Mammary epithelial cell (primary cell): Measurements from ENCODE around the gene ATP13A3.

Experiments used
- EZH2 ChIP-seq: IDR thresholded peaks from 2 replicates; pipeline ENCODE4 v1.6.1; 2012; ENCODE audit warnings: low read length, inconsistent platforms, borderline replicate concordance
- TF ChIP-seq, protein P1 (sequence below), 2 donors: IDR thresholded peaks in 1 of 2; conservative IDR thresholded peaks in 1 of 2; 2 replicates each; pipeline ENCODE4 v1.5.1; 2011 to 2012; ENCODE audit warnings: inconsistent platforms in 2 of 2, low read length in 2 of 2, mild to moderate bottlenecking in 2 of 2, control low read depth in 1 of 2, low read depth in 1 of 2; ENCODE audit not compliant: insufficient read depth in 1 of 2; ENCODE audit errors: extremely low read depth in 1 of 2

DNA sequence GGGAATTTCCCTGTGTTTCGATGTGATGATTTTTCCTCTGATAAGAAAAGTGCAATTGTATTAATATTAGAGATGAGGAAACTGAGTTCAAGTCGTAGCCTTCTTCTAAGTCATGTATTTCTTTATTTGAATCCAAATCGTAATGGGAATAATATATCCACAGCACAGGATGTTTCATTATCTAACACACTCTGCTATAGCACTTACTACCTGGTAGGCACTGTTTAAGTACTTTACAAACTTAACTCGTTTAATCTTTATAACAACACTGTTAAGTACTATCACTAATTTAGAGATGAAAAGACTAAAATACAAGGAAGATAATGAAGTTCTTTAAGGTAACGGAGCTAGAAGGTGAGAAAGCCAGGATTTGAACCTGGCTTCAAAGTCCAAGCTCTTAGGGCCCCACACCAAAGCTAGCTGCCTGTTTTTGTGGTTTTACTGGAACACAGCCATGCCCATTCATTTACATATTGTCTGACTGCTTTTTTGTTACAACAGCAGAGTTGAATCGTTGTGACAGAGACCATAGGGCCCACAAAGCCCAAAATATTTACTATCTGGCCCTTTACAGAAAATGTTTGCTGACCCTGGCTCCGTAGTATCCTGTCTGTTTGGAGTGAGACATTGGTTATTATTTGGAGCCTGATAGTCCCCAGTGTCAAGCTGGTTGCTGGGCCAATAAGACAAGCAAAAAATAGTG is 9.6 kb upstream of the ATP13A3 start:
- TF ChIP-seq, protein P1, sequence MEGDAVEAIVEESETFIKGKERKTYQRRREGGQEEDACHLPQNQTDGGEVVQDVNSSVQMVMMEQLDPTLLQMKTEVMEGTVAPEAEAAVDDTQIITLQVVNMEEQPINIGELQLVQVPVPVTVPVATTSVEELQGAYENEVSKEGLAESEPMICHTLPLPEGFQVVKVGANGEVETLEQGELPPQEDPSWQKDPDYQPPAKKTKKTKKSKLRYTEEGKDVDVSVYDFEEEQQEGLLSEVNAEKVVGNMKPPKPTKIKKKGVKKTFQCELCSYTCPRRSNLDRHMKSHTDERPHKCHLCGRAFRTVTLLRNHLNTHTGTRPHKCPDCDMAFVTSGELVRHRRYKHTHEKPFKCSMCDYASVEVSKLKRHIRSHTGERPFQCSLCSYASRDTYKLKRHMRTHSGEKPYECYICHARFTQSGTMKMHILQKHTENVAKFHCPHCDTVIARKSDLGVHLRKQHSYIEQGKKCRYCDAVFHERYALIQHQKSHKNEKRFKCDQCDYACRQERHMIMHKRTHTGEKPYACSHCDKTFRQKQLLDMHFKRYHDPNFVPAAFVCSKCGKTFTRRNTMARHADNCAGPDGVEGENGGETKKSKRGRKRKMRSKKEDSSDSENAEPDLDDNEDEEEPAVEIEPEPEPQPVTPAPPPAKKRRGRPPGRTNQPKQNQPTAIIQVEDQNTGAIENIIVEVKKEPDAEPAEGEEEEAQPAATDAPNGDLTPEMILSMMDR (conservative IDR thresholded peaks at IDR 0.05 in 1 of 2, IDR thresholded peaks at IDR 0.05 in 1 of 2; ENCODE audit: extremely low read depth in 1 of 2, insufficient read depth in 1 of 2, low read depth in 1 of 2, low read length in 2 of 2), result no peak
- TF ChIP-seq EZH2, result no peak
